Muscle layer of duodenum (tissue), 2 donors: ENCODE measurements around the gene ATP9B.

Experiments
- H3K27ac ChIP-seq: one replicate; pipeline ENCODE4 v1.7.0; 2013; ENCODE audit warnings: mild to moderate bottlenecking, low read length
- H3K27me3 ChIP-seq: one replicate; pipeline ENCODE4 v1.7.0; 2013; ENCODE audit warnings: low read depth, mild to moderate bottlenecking, control low read depth, low read length
- H3K36me3 ChIP-seq, 2 donors: one replicate each; pipeline ENCODE4 v1.7.0; 2013; ENCODE audit warnings: low read length in 2 of 2, control low read depth in 1 of 2, mild to moderate bottlenecking in 1 of 2; ENCODE audit not compliant: insufficient read depth in 2 of 2, control insufficient read depth in 1 of 2
- H3K4me1 ChIP-seq, 2 donors: one replicate each; pipeline ENCODE4 v1.7.0; 2013; ENCODE audit warnings: low read length in 2 of 2, mild to moderate bottlenecking in 2 of 2, control low read depth in 1 of 2, moderate library complexity in 1 of 2; ENCODE audit not compliant: insufficient read depth in 2 of 2, control insufficient read depth in 1 of 2
- H3K4me3 ChIP-seq, 2 donors: one replicate each; pipeline ENCODE4 v1.7.0; 2013; ENCODE audit warnings: low read length in 2 of 2, low read depth in 1 of 2, mild to moderate bottlenecking in 1 of 2
- H3K9me3 ChIP-seq, 2 donors: one replicate each; pipeline ENCODE4 v1.7.0; 2013; ENCODE audit warnings: low read length in 2 of 2, control low read depth in 1 of 2, mild to moderate bottlenecking in 1 of 2; ENCODE audit not compliant: control insufficient read depth in 1 of 2
- donor health status: healthy.

The ATP9B gene

DNA sequence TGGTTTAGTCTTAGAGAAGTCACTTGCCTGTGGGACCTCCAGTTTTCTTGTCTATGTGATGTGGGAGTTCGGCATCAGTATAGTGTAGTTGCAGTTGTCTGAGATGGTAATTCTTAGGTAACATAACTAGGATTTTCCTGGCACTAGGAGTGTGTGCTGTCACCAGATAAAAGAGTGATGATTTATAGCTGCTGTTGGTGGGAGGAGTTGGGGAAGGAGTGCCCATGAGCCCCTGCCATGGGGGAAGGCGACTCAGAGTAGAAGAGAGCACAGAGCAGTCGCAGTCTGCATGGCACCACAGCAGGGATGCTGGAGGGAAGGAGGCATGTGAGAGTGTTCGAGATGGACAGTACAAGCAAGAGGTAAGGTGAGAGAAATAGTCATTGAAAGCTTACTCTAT is 38.7 kb downstream of the ATP9B start:
- Histone ChIP-seq H3K4me3 (no peak overlapping the region), H3K9me3 (no peaks in the 10 kb centered on the region), H3K36me3 (no peaks in the 10 kb centered on the region), H3K27ac (no peak overlapping the region), H3K4me1 (peaks cover 0 to 11% of the 10 kb centered on the region in 2 donors), H3K27me3 (no peaks in the 10 kb centered on the region)

DNA sequence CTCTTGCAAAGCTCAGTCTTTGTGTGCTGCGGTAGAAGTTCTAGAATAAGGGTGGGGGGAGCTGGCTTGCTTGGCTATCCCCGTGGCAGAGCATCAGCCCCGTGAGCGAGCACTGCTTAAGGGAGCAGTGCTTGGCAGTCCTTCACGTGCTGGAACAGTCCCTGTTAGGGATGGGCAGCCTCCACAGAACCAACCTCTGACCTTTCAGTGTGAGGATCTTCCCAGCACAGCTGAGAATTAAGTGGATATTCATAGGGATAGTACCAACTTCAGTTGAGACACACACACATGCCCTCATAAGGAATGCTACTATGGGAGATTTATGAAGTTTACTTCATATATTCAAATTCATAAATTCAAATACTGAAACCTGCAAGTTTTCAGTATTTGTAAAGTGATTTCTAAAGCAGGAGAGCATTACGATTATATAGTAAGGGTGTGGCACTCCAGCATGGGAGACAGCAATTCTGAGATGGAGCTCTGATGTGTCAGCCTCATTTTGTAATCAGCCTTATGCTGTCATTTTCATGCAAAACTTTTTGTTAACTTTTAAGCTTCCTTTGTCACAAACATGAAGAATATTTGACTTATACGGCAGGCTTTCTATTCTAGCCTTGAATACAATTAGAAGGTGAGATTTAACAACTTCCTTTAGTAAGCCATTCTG is 39.5 kb downstream of the ATP9B start:
- peaks cover 0 to 11% of the 10 kb centered on the region in 2 donors for H3K4me1 ChIP-seq
- peaks cover 0 to 4% of the 10 kb centered on the region in 2 donors for H3K36me3 ChIP-seq
- no peaks in the 10 kb centered on the region for H3K27me3 ChIP-seq
- no peak overlapping the region for H3K27ac ChIP-seq
- H3K9me3 ChIP-seq: no peaks in the 10 kb centered on the region
- H3K4me3 ChIP-seq: no peak overlapping the region

DNA sequence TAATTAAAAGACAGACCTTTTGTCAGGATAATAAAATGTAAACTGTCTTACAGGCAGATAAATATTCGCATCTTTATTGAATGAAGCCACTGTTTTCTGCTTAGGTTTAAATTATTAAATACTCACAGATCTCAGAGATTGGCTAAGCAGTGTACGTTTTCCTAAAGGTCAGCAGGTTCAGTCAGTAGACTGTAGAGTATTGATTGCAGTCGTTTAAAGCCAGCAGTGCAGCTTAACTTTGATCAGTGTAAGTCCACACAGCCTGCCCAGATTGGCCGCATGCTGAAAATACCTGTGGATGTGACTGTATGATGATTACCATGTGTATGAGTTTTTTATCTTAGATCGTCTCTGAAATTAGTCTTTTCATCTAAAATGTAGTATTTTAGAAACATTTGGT is 42.3 kb downstream of the ATP9B start:
- H3K36me3 ChIP-seq: peaks cover 0 to 15% of the 10 kb centered on the region in 2 donors
- no peak overlapping the region for H3K4me3 ChIP-seq
- no peaks in the 10 kb centered on the region for H3K9me3 ChIP-seq
- no peak overlapping the region for H3K27ac ChIP-seq
- H3K27me3 ChIP-seq: no peaks in the 10 kb centered on the region
- peaks cover 0 to 11% of the 10 kb centered on the region in 2 donors for H3K4me1 ChIP-seq

DNA sequence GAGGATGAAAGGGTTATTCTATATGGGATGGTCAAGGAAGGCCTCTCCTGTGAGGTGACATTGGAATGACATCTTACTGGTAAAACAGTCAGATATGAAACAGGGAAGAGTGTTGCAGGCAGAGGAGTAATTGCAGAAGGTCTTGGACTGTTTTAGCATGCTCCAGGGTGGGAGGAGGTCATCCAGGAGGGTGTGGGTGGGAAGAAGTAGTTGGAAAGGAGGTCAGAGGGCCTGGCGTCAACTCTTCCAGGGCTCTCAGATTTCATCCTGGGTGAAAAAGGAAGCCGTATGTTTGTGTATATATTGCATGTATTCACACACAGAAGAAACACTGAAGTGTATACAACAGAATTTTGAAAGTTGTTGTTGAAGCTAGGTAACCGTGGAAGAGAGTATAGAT is 48.2 kb downstream of the ATP9B start:
- Histone ChIP-seq H3K9me3 (no peaks in the 10 kb centered on the region), H3K4me1 (no peaks in the 10 kb centered on the region), H3K36me3 (peaks cover 0 to 15% of the 10 kb centered on the region in 2 donors), H3K27me3 (no peaks in the 10 kb centered on the region), H3K4me3 (no peak overlapping the region), H3K27ac (no peak overlapping the region)

DNA sequence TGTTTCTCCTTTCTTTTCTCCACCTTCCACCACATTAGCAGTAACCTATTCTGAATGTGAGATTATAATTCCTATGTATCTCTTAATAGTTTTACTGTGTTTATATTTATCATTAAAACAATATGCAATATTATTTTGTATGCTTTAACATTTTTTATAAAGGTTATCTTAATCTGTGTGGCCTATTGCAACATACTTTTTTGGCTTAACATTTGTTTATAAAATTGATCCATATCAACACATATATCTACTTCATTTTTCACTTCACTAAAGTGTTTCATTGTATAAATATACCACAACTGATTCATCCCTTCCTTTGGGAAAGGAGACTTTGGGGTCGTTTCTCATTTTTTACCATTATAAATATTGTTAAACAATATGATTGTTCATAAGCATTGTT is 48.6 kb downstream of the ATP9B start:
- H3K9me3 ChIP-seq: no peaks in the 10 kb centered on the region
- no peak overlapping the region for H3K27ac ChIP-seq
- H3K4me1 ChIP-seq: no peaks in the 10 kb centered on the region
- peaks cover 0 to 15% of the 10 kb centered on the region in 2 donors for H3K36me3 ChIP-seq
- H3K4me3 ChIP-seq: no peak overlapping the region
- H3K27me3 ChIP-seq: no peaks in the 10 kb centered on the region

DNA sequence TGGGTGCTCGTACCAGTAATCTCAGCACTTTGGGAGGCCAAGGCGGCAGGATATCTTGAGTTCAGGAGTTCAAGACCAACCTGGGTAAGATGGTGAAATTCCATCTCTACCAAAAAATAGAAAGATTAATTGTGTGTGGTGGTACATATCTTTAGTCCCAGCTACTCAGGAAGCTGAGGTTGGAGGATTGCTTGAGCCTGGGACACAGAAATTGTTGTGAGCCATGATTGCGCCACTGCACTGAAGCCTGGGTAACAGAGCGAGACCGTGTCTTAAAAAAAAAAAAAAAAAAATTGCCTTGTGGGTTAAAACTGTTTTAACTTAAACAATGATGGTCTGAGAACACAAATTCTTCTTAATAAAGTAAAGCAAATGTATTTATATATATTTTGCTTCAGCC is 49.6 kb downstream of the ATP9B start:
- no peak overlapping the region for H3K4me3 ChIP-seq
- H3K4me1 ChIP-seq: no peaks in the 10 kb centered on the region
- peaks cover 0 to 10% of the 10 kb centered on the region in 2 donors for H3K36me3 ChIP-seq
- H3K27me3 ChIP-seq: no peaks in the 10 kb centered on the region
- no peaks in the 10 kb centered on the region for H3K9me3 ChIP-seq
- H3K27ac ChIP-seq: no peak overlapping the region

DNA sequence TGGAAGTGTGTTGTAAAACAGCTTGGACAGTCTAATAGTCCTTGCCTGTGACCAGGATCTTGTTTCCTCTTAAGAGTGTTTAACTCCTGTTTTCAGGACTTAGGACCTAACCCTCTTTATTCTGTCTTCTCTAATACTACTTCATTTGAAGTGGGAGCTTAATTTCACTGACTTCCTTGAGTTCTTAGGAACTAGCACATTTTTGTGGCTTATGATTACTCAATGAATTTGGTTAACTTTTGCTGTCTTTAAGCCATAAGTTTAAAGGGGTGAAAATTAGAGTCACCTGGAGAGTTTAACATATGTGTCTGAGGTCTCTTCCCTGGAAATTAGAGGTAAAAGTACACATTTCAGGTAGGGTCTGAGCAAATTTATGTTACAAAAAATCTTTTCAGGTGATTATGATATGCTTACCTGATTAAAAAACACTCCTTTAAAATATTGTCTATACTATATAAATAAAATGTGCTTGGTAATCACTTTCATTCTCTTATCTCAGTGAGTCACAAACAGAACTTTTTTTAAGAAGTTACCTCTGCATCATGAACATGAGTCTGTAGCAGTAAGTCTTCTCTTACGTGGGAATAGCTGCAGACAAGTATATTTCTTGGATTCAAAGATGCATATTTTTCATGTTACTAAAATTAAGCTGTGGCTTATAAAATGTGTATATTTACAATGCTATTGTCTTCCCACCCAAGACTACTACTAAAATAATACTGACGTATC is 52.7 kb downstream of the ATP9B start:
- H3K9me3 ChIP-seq: no peaks in the 10 kb centered on the region
- peaks cover 4 to 5% of the 10 kb centered on the region in 2 donors for H3K36me3 ChIP-seq
- no peaks in the 10 kb centered on the region for H3K4me1 ChIP-seq
- no peak overlapping the region for H3K4me3 ChIP-seq
- no peak overlapping the region for H3K27ac ChIP-seq
- no peaks in the 10 kb centered on the region for H3K27me3 ChIP-seq

DNA sequence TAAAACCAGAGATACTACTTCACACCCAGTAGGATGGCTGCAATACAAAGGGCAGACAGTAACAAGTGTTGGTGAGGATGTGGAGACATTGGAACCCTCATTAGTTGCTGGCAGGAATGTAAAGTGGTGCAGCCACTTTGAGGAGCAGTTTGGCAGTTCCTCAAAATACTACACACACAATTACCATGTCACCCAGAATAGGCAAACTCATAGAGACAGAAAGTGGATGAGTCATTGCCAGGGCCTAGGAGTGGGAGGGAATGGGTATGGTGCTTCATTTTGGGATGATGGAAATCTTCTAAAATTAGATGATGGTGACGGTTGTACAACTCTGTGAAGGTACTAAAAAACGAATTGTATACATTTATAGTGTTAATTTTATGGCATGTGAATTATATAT is 54.8 kb downstream of the ATP9B start:
- Histone ChIP-seq H3K4me1 (no peaks in the 10 kb centered on the region), H3K27ac (no peak overlapping the region), H3K27me3 (no peaks in the 10 kb centered on the region), H3K9me3 (no peaks in the 10 kb centered on the region), H3K36me3 (peaks cover 9 to 13% of the 10 kb centered on the region in 2 donors), H3K4me3 (no peak overlapping the region)

DNA sequence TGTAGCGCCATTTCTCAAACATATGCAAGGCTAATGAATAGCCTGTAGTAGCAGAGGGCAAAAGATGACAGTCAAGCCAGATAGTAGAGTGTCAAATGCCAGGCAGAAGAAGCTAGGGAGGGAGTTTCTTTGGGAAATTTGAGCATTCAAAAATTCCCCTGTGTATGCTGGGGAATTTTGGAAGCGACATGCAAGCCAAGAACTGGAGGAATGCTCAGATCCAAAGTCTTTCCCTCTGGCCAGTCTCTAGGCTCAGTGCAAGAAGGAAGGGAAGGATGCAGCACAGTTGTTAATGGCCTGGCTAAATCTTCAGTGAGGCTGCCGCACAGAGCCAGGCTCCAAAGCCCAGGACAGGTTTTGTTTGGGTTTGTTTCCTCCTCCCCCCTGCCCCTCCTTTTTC is 59.9 kb downstream of the ATP9B start:
- Histone ChIP-seq H3K4me3 (no peak overlapping the region), H3K4me1 (no peaks in the 10 kb centered on the region), H3K27me3 (no peaks in the 10 kb centered on the region), H3K9me3 (no peaks in the 10 kb centered on the region), H3K36me3 (peaks cover 9 to 18% of the 10 kb centered on the region in 2 donors), H3K27ac (no peak overlapping the region)

DNA sequence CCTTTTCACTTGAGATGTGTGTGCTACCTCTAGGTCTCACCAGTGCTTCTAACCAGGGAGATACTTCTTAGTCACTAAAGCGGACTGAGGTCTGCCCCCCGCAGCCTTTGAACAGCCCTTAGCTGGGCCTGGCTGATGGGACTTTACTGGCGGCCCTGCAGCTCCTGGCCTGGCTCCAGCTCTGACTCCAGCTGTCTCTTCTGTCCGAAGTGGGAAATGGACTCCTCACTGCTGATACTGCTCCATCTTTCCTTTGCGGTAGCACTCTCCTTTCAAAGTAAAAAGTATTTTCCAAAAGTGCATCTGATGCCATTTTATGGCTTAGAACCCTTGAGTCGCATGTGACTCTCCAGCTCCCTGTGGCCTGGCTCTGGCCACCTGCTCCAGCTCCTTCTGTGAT is 64.5 kb downstream of the ATP9B start:
- no peaks in the 10 kb centered on the region for H3K4me1 ChIP-seq
- H3K27me3 ChIP-seq: no peaks in the 10 kb centered on the region
- no peaks in the 10 kb centered on the region for H3K9me3 ChIP-seq
- peaks cover 0 to 11% of the 10 kb centered on the region in 2 donors for H3K36me3 ChIP-seq
- H3K27ac ChIP-seq: no peak overlapping the region
- no peak overlapping the region for H3K4me3 ChIP-seq

DNA sequence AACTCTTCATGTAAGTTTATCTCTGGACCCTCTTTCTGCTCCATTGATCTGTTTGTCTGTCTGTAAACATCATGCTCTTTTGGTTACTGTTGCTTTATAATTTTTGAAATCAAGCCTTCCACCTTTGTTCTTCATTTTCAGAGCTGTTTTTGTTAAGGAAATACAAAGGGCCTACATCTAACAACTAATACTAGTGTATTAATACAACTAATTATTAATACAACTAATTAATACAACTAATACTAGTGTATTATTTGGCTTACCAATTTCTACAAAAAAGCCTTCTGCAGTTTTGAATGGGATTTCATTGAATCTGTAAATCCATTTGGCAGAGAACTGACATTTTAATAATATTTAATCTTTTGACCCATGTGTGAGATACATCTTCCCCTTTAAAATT is 66.7 kb downstream of the ATP9B start:
- Histone ChIP-seq H3K27me3 (no peaks in the 10 kb centered on the region), H3K36me3 (peaks cover 0 to 6% of the 10 kb centered on the region in 2 donors), H3K9me3 (no peaks in the 10 kb centered on the region), H3K4me3 (no peak overlapping the region), H3K27ac (no peak overlapping the region), H3K4me1 (no peaks in the 10 kb centered on the region)
